IPS-18a (cell line): ENCODE results near the gene BCL2L2.

Source experiments
- H3K27ac ChIP-seq: one replicate; pipeline ENCODE4 v1.5.1; 2013; ENCODE audit warnings: low read length
- H3K27me3 ChIP-seq: one replicate; pipeline ENCODE4 v1.6.1; 2013; ENCODE audit warnings: mild to moderate bottlenecking, low read length; ENCODE audit not compliant: control insufficient read depth, insufficient read depth
- H3K36me3 ChIP-seq: one replicate; pipeline ENCODE4 v1.6.1; 2013; ENCODE audit warnings: low read depth, low read length; ENCODE audit not compliant: control insufficient read depth
- H3K4me1 ChIP-seq: one replicate; pipeline ENCODE4 v1.6.1; 2013; ENCODE audit warnings: low read depth, low read length; ENCODE audit not compliant: control insufficient read depth
- H3K4me3 ChIP-seq: one replicate; pipeline ENCODE4 v1.5.1; 2013; ENCODE audit warnings: low read length
- H3K9ac ChIP-seq: one replicate; pipeline ENCODE4 v1.6.1; 2013; ENCODE audit warnings: mild to moderate bottlenecking, low read length, moderate library complexity
- H3K9me3 ChIP-seq: one replicate; pipeline ENCODE4 v1.6.1; 2013; ENCODE audit warnings: low read depth, low read length; ENCODE audit not compliant: control insufficient read depth

Gene BCL2L2

GRCh38 chr14:23335623-23336022, 29.0 kb downstream of the BCL2L2 start:
- Histone ChIP-seq H3K27ac (no peak overlapping the region), H3K27me3 (no peaks in the 10 kb centered on the region), H3K4me1 (no peaks in the 10 kb centered on the region), H3K9me3 (peaks cover 9% of the 10 kb centered on the region), H3K4me3 (no peak overlapping the region), H3K9ac (no peak overlapping the region), H3K36me3 (no peaks in the 10 kb centered on the region)

GRCh38 chr14:23339506-23340268, 33.1 kb downstream of the BCL2L2 start:
- H3K9me3 ChIP-seq: peaks cover 9% of the 10 kb centered on the region
- H3K27ac ChIP-seq: no peak overlapping the region
- H3K4me3 ChIP-seq: no peak overlapping the region
- H3K27me3 ChIP-seq: no peaks in the 10 kb centered on the region
- no peak overlapping the region for H3K9ac ChIP-seq
- H3K4me1 ChIP-seq: no peaks in the 10 kb centered on the region
- no peaks in the 10 kb centered on the region for H3K36me3 ChIP-seq

GRCh38 chr14:23344481-23344880, 37.8 kb downstream of the BCL2L2 start:
- Histone ChIP-seq H3K27ac (no peak overlapping the region), H3K27me3 (no peaks in the 10 kb centered on the region), H3K9me3 (peaks cover 2% of the 10 kb centered on the region), H3K36me3 (no peaks in the 10 kb centered on the region), H3K4me3 (no peak overlapping the region), H3K4me1 (no peaks in the 10 kb centered on the region), H3K9ac (no peak overlapping the region)

- Histone ChIP-seq H3K9ac (no peak overlapping the region), H3K4me3 (no peak overlapping the region), H3K36me3 (no peaks in the 10 kb centered on the region), H3K4me1 (no peaks in the 10 kb centered on the region), H3K27me3 (peaks cover 6% of the 10 kb centered on the region), H3K27ac (no peak overlapping the region), H3K9me3 (no peaks in the 10 kb centered on the region)
Observed at GRCh38 chr14:23345987-23346692, 39.5 kb downstream of the BCL2L2 start.

- Histone ChIP-seq H3K36me3 (no peaks in the 10 kb centered on the region), H3K27me3 (peaks cover 13% of the 10 kb centered on the region), H3K9me3 (no peaks in the 10 kb centered on the region), H3K4me1 (no peaks in the 10 kb centered on the region), H3K4me3 (no peak overlapping the region), H3K27ac (no peak overlapping the region), H3K9ac (no peak overlapping the region)
Observed at GRCh38 chr14:23346693-23347405, 40.2 kb downstream of the BCL2L2 start.

- Histone ChIP-seq H3K9me3 (no peaks in the 10 kb centered on the region), H3K27ac (no peak overlapping the region), H3K4me1 (no peaks in the 10 kb centered on the region), H3K36me3 (no peaks in the 10 kb centered on the region), H3K27me3 (peaks cover 14% of the 10 kb centered on the region), H3K9ac (no peak overlapping the region), H3K4me3 (no peak overlapping the region)
Observed at GRCh38 chr14:23347406-23348296, 41.0 kb downstream of the BCL2L2 start.

GRCh38 chr14:23348297-23348655, 41.6 kb downstream of the BCL2L2 start:
- peaks cover 4% of the 10 kb centered on the region for H3K4me1 ChIP-seq
- H3K9ac ChIP-seq: no peak overlapping the region
- H3K27ac ChIP-seq: no peak overlapping the region
- no peak overlapping the region for H3K4me3 ChIP-seq
- no peaks in the 10 kb centered on the region for H3K9me3 ChIP-seq
- H3K36me3 ChIP-seq: no peaks in the 10 kb centered on the region
- peaks cover 16% of the 10 kb centered on the region for H3K27me3 ChIP-seq

- H3K4me3 ChIP-seq: no peak overlapping the region
- H3K36me3 ChIP-seq: no peaks in the 10 kb centered on the region
- peaks cover 25% of the 10 kb centered on the region for H3K27me3 ChIP-seq
- H3K9ac ChIP-seq: no peak overlapping the region
- H3K4me1 ChIP-seq: peaks cover 4% of the 10 kb centered on the region
- no peak overlapping the region for H3K27ac ChIP-seq
- H3K9me3 ChIP-seq: no peaks in the 10 kb centered on the region
Observed at GRCh38 chr14:23349156-23349845, 42.7 kb downstream of the BCL2L2 start.

- Histone ChIP-seq H3K4me1 (peaks cover 4% of the 10 kb centered on the region), H3K4me3 (peak overlapping the region; percentile 69), H3K9me3 (no peaks in the 10 kb centered on the region), H3K36me3 (no peaks in the 10 kb centered on the region), H3K27me3 (peaks cover 25% of the 10 kb centered on the region), H3K27ac (no peak overlapping the region), H3K9ac (no peak overlapping the region)
Observed at GRCh38 chr14:23351681-23352505, 45.3 kb downstream of the BCL2L2 start.
